Measurements from ENCODE around the gene PCDHGA10.
"Not testable (repeated sequence)": the region's sequence is repeated elsewhere in the genome, so short reads cannot be mapped to it uniquely, and the experiment has no call there.

GRCh38 chr5:141407790-141408505, 4.8 kb upstream of the PCDHGA10 start, which contains the start of gene PCDHGB6:
- not testable (repeated sequence) for TF ChIP-seq SP1 (IDR thresholded peaks at IDR 0.05); BHLHE40 (IDR thresholded peaks at IDR 0.05; ENCODE audit: borderline replicate concordance); SUZ12 (IDR thresholded peaks at IDR 0.05); PKNOX1 (IDR thresholded peaks at IDR 0.05); ELF4 (IDR thresholded peaks at IDR 0.05); FOXA1 (IDR thresholded peaks at IDR 0.05); ARNT (IDR thresholded peaks at IDR 0.05); FOXM1 (IDR thresholded peaks at IDR 0.05; ENCODE audit: borderline replicate concordance); FOXK2 (IDR thresholded peaks at IDR 0.05); TARDBP (IDR thresholded peaks at IDR 0.05); ZNF384 (IDR thresholded peaks at IDR 0.05); CTBP1 (IDR thresholded peaks at IDR 0.05; ENCODE audit: borderline replicate concordance); L3MBTL2 (conservative IDR thresholded peaks at IDR 0.05); LEF1 (IDR thresholded peaks at IDR 0.05; ENCODE audit: borderline replicate concordance)

Measured in HEK293T (cell line).